ENCODE measurements around the gene CTSZ. TPM values are rescaled to one million over a fixed set of nuclear protein-coding genes. Genes with fewer than 3 reads are reported as not detected.

Gene CTSZ
- total and polyA plus RNA-seq, 11 donors = 92.2 to 482 (median 130) TPM

DNA sequence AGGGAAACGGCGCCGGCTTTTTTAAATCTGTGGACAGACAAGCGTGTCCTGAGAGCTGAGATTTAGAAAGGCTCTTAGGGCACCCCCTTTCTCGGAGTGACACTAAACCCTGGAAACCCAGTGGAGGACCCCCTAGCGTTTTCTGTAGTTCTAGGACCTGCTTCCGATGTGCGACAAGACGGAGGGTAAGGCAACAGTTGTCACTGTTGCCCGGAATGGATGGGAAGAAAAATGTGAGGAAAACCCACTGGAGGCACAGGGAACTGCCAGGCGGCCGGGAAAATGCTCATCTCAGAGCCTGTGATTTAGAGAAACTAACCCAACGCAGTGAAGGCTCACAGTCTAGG, 25.6 kb upstream of the CTSZ start:
- no peak for ATAC-seq
- Histone ChIP-seq H3K9me3 (no peaks in the 10 kb centered on the region), H3K4me3 (peak overlapping the region; percentile 43 to 94 (median 83)), H3K36me3 (peaks cover 0 to 76% (median 69%) of the 10 kb centered on the region in 9 donors), H3K27me3 (no peaks in the 10 kb centered on the region), H3K27ac (peak overlapping the region; percentile 69 to 98 (median 92)), H3K4me1 (peaks cover 0 to 47% (median 44%) of the 10 kb centered on the region in 12 donors)
- 1 to 3% (median 1%) methylated on average over 10 to 13 of the region's 13 CpGs for WGBS, 4 donors
- TF ChIP-seq, protein P1, sequence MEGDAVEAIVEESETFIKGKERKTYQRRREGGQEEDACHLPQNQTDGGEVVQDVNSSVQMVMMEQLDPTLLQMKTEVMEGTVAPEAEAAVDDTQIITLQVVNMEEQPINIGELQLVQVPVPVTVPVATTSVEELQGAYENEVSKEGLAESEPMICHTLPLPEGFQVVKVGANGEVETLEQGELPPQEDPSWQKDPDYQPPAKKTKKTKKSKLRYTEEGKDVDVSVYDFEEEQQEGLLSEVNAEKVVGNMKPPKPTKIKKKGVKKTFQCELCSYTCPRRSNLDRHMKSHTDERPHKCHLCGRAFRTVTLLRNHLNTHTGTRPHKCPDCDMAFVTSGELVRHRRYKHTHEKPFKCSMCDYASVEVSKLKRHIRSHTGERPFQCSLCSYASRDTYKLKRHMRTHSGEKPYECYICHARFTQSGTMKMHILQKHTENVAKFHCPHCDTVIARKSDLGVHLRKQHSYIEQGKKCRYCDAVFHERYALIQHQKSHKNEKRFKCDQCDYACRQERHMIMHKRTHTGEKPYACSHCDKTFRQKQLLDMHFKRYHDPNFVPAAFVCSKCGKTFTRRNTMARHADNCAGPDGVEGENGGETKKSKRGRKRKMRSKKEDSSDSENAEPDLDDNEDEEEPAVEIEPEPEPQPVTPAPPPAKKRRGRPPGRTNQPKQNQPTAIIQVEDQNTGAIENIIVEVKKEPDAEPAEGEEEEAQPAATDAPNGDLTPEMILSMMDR (IDR thresholded peaks at IDR 0.05) = peak in 5 of 12 donors; percentile 9 to 23 (median 14)
- TF ChIP-seq POLR2A (IDR thresholded peaks at IDR 0.05) = no peak
- intact Hi-C loops (cut with DNase I) = loop anchor here in 7 of 10 donors (2.0 to 10.0 kb wide), 7 partner anchors 48 to 380 kb away; partner anchors contain the start of genes NELFCD (in 5 of the 7) and STX16 (in 1 of the 7)
- no peak for DNase-seq

DNA sequence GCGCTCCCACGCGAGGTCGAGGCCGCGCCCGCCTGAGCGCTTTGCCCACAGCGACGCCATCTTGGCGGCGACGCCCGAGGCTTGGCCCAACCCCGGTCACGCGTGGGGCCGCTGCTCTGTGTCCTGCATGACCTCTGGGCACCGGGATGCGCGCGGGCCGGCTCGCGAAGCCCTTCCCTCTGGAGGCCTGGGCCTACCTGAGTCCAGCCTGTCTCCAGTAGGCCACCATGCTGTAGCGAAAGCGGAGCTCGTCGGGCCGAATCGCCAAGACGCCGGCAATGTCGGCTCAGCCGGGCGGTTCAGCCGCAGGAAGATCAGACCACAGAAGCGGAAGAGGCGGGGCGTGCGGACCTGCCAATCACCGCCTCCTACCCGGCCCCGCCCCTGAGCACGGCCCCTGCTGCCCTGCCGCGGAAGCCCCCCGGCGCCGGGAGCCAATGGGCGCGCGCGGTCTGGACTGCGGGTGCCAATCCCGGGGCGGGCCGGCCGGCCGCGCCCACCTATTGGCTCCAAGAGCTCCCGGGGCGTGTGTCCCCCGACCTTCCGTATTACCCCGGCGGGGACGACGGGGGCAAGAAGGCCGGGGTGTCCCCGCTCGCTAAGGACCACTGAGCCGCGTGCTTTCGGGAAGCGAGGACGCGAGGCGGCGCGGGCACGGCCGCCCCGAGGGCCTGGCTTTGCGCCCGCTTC, 25.1 kb upstream of the CTSZ start, which contains the start of gene ATP5F1E:
Gene ATP5F1E (minus strand): TSS at position 313 of the 690 bp plus-strand sequence. CDS start 84 bp downstream, at position 229.
- Histone ChIP-seq H3K27me3 (no peaks in the 10 kb centered on the region), H3K4me1 (peaks cover 0 to 52% (median 48%) of the 10 kb centered on the region in 12 donors), H3K27ac (peak within 1 kb of the TSS; percentile 83 to 98 (median 92)), H3K36me3 (peaks cover 0 to 76% (median 69%) of the 10 kb centered on the region in 9 donors), H3K4me3 (peak within 1 kb of the TSS; percentile 59 to 94 (median 83)), H3K9me3 (no peaks in the 10 kb centered on the region)
- 0 to 3% (median 0%) methylated on average over 16 to 86 of the region's 86 CpGs for WGBS, 4 donors
- ATAC-seq (peak; percentile 99 to 100 (median 100)), DNase-seq (peak; percentile 97 to 98 (median 98))
- TF ChIP-seq POLR2A (IDR thresholded peaks at IDR 0.05) = peak; percentile 86 to 97
- TF ChIP-seq, protein P1 (IDR thresholded peaks at IDR 0.05) = peak in 1 of 12 donors; percentile 3
- intact Hi-C loops (cut with DNase I) = loop anchor here in 7 of 10 donors (2.0 to 10.0 kb wide), 7 partner anchors 47 to 380 kb away; partner anchors contain the start of genes NELFCD (in 5 of the 7) and STX16 (in 1 of the 7)

DNA sequence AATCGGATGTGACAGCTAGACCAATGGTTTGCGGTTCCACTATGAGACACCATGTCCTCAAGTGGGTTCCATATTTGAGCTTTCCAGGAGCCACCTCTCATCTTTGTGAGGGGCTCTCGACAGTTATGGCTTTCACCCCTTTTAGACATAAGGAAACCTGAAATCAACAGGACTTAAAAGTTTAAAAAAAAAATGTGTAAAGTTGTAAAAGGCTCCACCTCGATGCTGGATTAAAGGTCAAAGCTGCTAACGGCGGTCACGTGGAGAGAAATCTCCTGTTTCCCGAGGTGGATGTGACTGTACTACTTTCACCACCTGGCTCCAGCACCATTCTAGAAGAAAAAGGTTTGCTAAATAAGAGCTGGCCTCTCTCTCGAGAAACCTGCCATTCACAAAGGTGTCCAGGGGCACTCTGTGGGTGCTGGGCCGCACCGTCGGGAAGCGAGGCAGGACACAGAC, 24.5 kb upstream of the CTSZ start:
- peaks cover 0 to 76% (median 69%) of the 10 kb centered on the region in 9 donors for H3K36me3 ChIP-seq
- DNase-seq = no peak
- intact Hi-C loops (cut with DNase I) = loop anchor here in 7 of 10 donors (2.0 to 10.0 kb wide), 8 partner anchors 15 to 379 kb away; partner anchors contain the start of genes NELFCD (in 5 of the 7) and STX16 (in 1 of the 7)
- H3K4me1 ChIP-seq = peaks cover 0 to 57% (median 48%) of the 10 kb centered on the region in 12 donors
- H3K4me3 ChIP-seq = peak overlapping the region; percentile 59 to 94 (median 83)
- peak overlapping the region; percentile 83 to 98 (median 92) for H3K27ac ChIP-seq
- no peak for ATAC-seq
- TF ChIP-seq, protein P1 (IDR thresholded peaks at IDR 0.05) = no peak
- TF ChIP-seq POLR2A (IDR thresholded peaks at IDR 0.05) = no peak
- H3K27me3 ChIP-seq = no peaks in the 10 kb centered on the region
- 14 to 21% (median 17%) methylated on average over 13 of the region's 13 CpGs for WGBS, 4 donors
- H3K9me3 ChIP-seq = no peaks in the 10 kb centered on the region

All from heart left ventricle (tissue), 16 donors.